Neural progenitor cell (in vitro differentiated cells): ENCODE results near the gene MYO15A. TPM values are rescaled to one million over a fixed set of nuclear protein-coding genes. Genes with fewer than 3 reads are reported as not detected.

Experiments used
- DNase-seq: peaks from one replicate; pipeline ENCODE4 v3.0.0-alpha.2; 2016; ENCODE audit warnings: low spot score
- H2AFZ ChIP-seq: fragments of 200-600 bp; sonication (generic); replicated peaks from 2 replicates; pipeline ENCODE4 v1.6.1; 2016; ENCODE audit warnings: antibody characterized with exemption
- H3F3A ChIP-seq: fragments of 200-600 bp; sonication (generic); 2 replicates; pipeline ENCODE4 v1.6.1; 2016; ENCODE audit warnings: antibody characterized with exemption, low read depth
- H3K27ac ChIP-seq: fragments of 200-600 bp; sonication (generic); 2 replicates; pipeline ENCODE4 v1.5.1; 2016; ENCODE audit warnings: mild to moderate bottlenecking
- H3K27me3 ChIP-seq: fragments of 200-600 bp; sonication (generic); 2 replicates; pipeline ENCODE4 v1.6.1; 2016; ENCODE audit warnings: mild to moderate bottlenecking, moderate library complexity
- H3K36me3 ChIP-seq: fragments of 200-600 bp; sonication (generic); 2 replicates; pipeline ENCODE4 v1.5.1; 2016
- H3K4me1 ChIP-seq: fragments of 200-600 bp; sonication (generic); 2 replicates; pipeline ENCODE4 v1.6.1; 2016; ENCODE audit warnings: mixed run types
- H3K4me2 ChIP-seq: fragments of 200-600 bp; sonication (generic); 2 replicates; pipeline ENCODE4 v1.6.1; 2016
- H3K4me3 ChIP-seq: fragments of 200-600 bp; sonication (generic); 2 replicates; pipeline ENCODE4 v1.5.1; 2016
- H3K79me2 ChIP-seq: fragments of 200-600 bp; sonication (generic); 2 replicates; pipeline ENCODE4 v1.6.1; 2016; ENCODE audit warnings: low read depth
- H3K9ac ChIP-seq: fragments of 200-600 bp; sonication (generic); 2 replicates; pipeline ENCODE4 v1.6.1; 2016
- H3K9me3 ChIP-seq: fragments of 200-600 bp; sonication (generic); 2 replicates; pipeline ENCODE4 v1.5.1; 2016; ENCODE audit warnings: low read depth
- H4K20me1 ChIP-seq: fragments of 200-600 bp; sonication (generic); 2 replicates; pipeline ENCODE4 v1.6.1; 2016; ENCODE audit warnings: low read depth
- H3K27ac Mint-ChIP-seq: 3 replicates; pipeline ENCODE4 v1.8.0; 2021; ENCODE audit warnings: mixed read lengths
- H3K27me3 Mint-ChIP-seq: 2 replicates; pipeline ENCODE4 v1.8.0; 2022; ENCODE audit warnings: low read depth, mild to moderate bottlenecking, inconsistent platforms, moderate library complexity, mixed read lengths; ENCODE audit not compliant: insufficient read depth
- H3K36me3 Mint-ChIP-seq: 3 replicates; pipeline ENCODE4 v1.8.0; 2021; ENCODE audit warnings: mixed read lengths
- H3K4me1 Mint-ChIP-seq: 3 replicates; pipeline ENCODE4 v1.8.0; 2021; ENCODE audit warnings: mixed read lengths
- H3K4me3 Mint-ChIP-seq: 3 replicates; pipeline ENCODE4 v1.8.0; 2021; ENCODE audit warnings: mild to moderate bottlenecking, moderate library complexity, mixed read lengths
- H3K9me3 Mint-ChIP-seq: 3 replicates; pipeline ENCODE4 v1.8.0; 2020; ENCODE audit warnings: mixed read lengths
- CTCF ChIP-seq: fragments of 200-600 bp; sonication (generic); IDR thresholded peaks from 2 replicates; pipeline ENCODE4 v1.5.1; 2017; ENCODE audit warnings: antibody characterized with exemption, mild to moderate bottlenecking
- EZH2 ChIP-seq: fragments of 200-600 bp; sonication (generic); IDR thresholded peaks from 2 replicates; pipeline ENCODE4 v1.6.1; 2017; ENCODE audit warnings: antibody characterized with exemption, mild to moderate bottlenecking, moderate library complexity
- EZH2phosphoT487 ChIP-seq: fragments of 200-600 bp; sonication (generic); IDR thresholded peaks from 2 replicates; pipeline ENCODE4 v1.6.1; 2017; ENCODE audit warnings: antibody characterized with exemption
- total RNA-seq: library from RNA; depleted of rRNA; stranded (reverse); fragments of >200 nt; gene quantifications from 2 replicates; pipeline ENCODE4 v1.2.3, GENCODE V29; 2015; ENCODE audit warnings: low replicate concordance

The MYO15A gene
- total RNA-seq, 1 donor from 2014 or later = 1.2 TPM

DNA sequence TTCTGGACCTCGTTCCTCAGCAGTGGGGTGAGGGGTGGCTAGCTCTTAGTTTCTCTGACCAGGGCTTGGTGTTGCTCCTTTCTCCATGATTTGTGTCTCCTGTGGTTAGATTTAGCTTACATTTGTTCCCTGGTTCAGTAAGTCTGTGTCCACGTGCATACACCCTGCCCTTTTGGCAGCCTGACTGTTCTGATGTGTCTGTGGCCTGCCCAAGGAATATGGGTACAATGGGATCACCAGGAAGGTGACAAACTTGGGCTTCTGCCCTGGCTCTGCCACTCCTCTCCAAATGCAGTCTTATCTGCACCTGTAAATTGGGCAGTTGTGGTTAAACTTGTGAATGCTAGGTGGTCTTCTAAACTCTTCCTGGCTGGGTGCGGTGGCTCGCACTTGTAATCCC lies 92.6 kb downstream of the MYO15A start:
- peaks cover 17% of the 10 kb centered on the region for H3K36me3 ChIP-seq
- H3K36me3 Mint-ChIP-seq = peaks cover 42% of the 10 kb centered on the region
- no peak overlapping the region for H3K27ac Mint-ChIP-seq
- peaks cover 4% of the 10 kb centered on the region for H3K27me3 Mint-ChIP-seq
- peaks cover 94% of the 10 kb centered on the region for H4K20me1 ChIP-seq
- no peaks in the 10 kb centered on the region for H3K27me3 ChIP-seq
- no peak overlapping the region for H3K4me2 ChIP-seq
- H3K4me3 ChIP-seq = no peak overlapping the region
- no peaks in the 10 kb centered on the region for H3F3A ChIP-seq
- no peak overlapping the region for H2AFZ ChIP-seq
- H3K4me1 ChIP-seq = no peaks in the 10 kb centered on the region
- H3K79me2 ChIP-seq = peaks cover 80% of the 10 kb centered on the region
- H3K4me3 Mint-ChIP-seq = no peak overlapping the region
- peaks cover 7% of the 10 kb centered on the region for H3K4me1 Mint-ChIP-seq
- no peaks in the 10 kb centered on the region for H3K9me3 Mint-ChIP-seq
- DNase-seq = no peak
- H3K9ac ChIP-seq = no peak overlapping the region
- TF ChIP-seq EZH2 (no peak), CTCF (no peak), EZH2phosphoT487 (no peak)
- no peak overlapping the region for H3K27ac ChIP-seq
- no peaks in the 10 kb centered on the region for H3K9me3 ChIP-seq

- peaks cover 83% of the 10 kb centered on the region for H4K20me1 ChIP-seq
- H3K36me3 ChIP-seq = no peaks in the 10 kb centered on the region
- no peaks in the 10 kb centered on the region for H3K9me3 ChIP-seq
- H3K4me3 ChIP-seq = no peak overlapping the region
- no peak for TF ChIP-seq EZH2phosphoT487
- TF ChIP-seq EZH2 = no peak
- no peak for TF ChIP-seq CTCF
- Mint-ChIP-seq H3K4me3 (no peak overlapping the region), H3K4me1 (peaks cover 7% of the 10 kb centered on the region), H3K36me3 (peaks cover 35% of the 10 kb centered on the region), H3K27me3 (peaks cover 4% of the 10 kb centered on the region), H3K27ac (no peak overlapping the region), H3K9me3 (no peaks in the 10 kb centered on the region)
- no peak overlapping the region for H3K9ac ChIP-seq
- no peak overlapping the region for H3K4me2 ChIP-seq
- H3K79me2 ChIP-seq = peaks cover 59% of the 10 kb centered on the region
- H3K4me1 ChIP-seq = no peaks in the 10 kb centered on the region
- H3F3A ChIP-seq = no peaks in the 10 kb centered on the region
- no peak for DNase-seq
- H2AFZ ChIP-seq = no peak overlapping the region
- H3K27me3 ChIP-seq = no peaks in the 10 kb centered on the region
- H3K27ac ChIP-seq = no peak overlapping the region
Measured at GRCh38 chr17:18203308-18203707, 94.8 kb downstream of the MYO15A start.

- no peaks in the 10 kb centered on the region for H3K36me3 ChIP-seq
- H3K27ac Mint-ChIP-seq = peak overlapping the region; percentile 4
Measured at GRCh38 chr17:18205861-18206260, 97.3 kb downstream of the MYO15A start.

More at GRCh38 chr17:18205861-18206260, 97.3 kb downstream of the MYO15A start:
- Mint-ChIP-seq H3K4me1 (peaks cover 4% of the 10 kb centered on the region), H3K27me3 (peaks cover 6% of the 10 kb centered on the region), H3K36me3 (peaks cover 31% of the 10 kb centered on the region), H3K9me3 (no peaks in the 10 kb centered on the region), H3K4me3 (no peak overlapping the region)
- H3K27ac ChIP-seq = no peak overlapping the region
- H3K9me3 ChIP-seq = no peaks in the 10 kb centered on the region
- H3K4me1 ChIP-seq = no peaks in the 10 kb centered on the region
- TF ChIP-seq CTCF (no peak), EZH2phosphoT487 (no peak), EZH2 (no peak)
- no peak overlapping the region for H3K4me2 ChIP-seq
- DNase-seq = no peak
- H3F3A ChIP-seq = no peaks in the 10 kb centered on the region
- no peak overlapping the region for H3K9ac ChIP-seq
- no peak overlapping the region for H3K4me3 ChIP-seq
- H2AFZ ChIP-seq = no peak overlapping the region
- H4K20me1 ChIP-seq = peaks cover 57% of the 10 kb centered on the region
- H3K79me2 ChIP-seq = peaks cover 34% of the 10 kb centered on the region
- no peaks in the 10 kb centered on the region for H3K27me3 ChIP-seq
